Neural progenitor cell (in vitro differentiated cells): ENCODE measurements around the gene TAS1R1. TPM values are rescaled to one million over a fixed set of nuclear protein-coding genes. Genes with fewer than 3 reads are reported as not detected.

ENCODE experiments used
- DNase-seq: peaks from one replicate; pipeline ENCODE4 v3.0.0-alpha.2; 2016; ENCODE audit warnings: low spot score
- H2AFZ ChIP-seq: fragments of 200-600 bp; sonication (generic); replicated peaks from 2 replicates; pipeline ENCODE4 v1.6.1; 2016; ENCODE audit warnings: antibody characterized with exemption
- H3F3A ChIP-seq: fragments of 200-600 bp; sonication (generic); 2 replicates; pipeline ENCODE4 v1.6.1; 2016; ENCODE audit warnings: antibody characterized with exemption, low read depth
- H3K27ac ChIP-seq: fragments of 200-600 bp; sonication (generic); 2 replicates; pipeline ENCODE4 v1.5.1; 2016; ENCODE audit warnings: mild to moderate bottlenecking
- H3K27me3 ChIP-seq: fragments of 200-600 bp; sonication (generic); 2 replicates; pipeline ENCODE4 v1.6.1; 2016; ENCODE audit warnings: mild to moderate bottlenecking, moderate library complexity
- H3K36me3 ChIP-seq: fragments of 200-600 bp; sonication (generic); 2 replicates; pipeline ENCODE4 v1.5.1; 2016
- H3K4me1 ChIP-seq: fragments of 200-600 bp; sonication (generic); 2 replicates; pipeline ENCODE4 v1.6.1; 2016; ENCODE audit warnings: mixed run types
- H3K4me2 ChIP-seq: fragments of 200-600 bp; sonication (generic); 2 replicates; pipeline ENCODE4 v1.6.1; 2016
- H3K4me3 ChIP-seq: fragments of 200-600 bp; sonication (generic); 2 replicates; pipeline ENCODE4 v1.5.1; 2016
- H3K79me2 ChIP-seq: fragments of 200-600 bp; sonication (generic); 2 replicates; pipeline ENCODE4 v1.6.1; 2016; ENCODE audit warnings: low read depth
- H3K9ac ChIP-seq: fragments of 200-600 bp; sonication (generic); 2 replicates; pipeline ENCODE4 v1.6.1; 2016
- H3K9me3 ChIP-seq: fragments of 200-600 bp; sonication (generic); 2 replicates; pipeline ENCODE4 v1.5.1; 2016; ENCODE audit warnings: low read depth
- H4K20me1 ChIP-seq: fragments of 200-600 bp; sonication (generic); 2 replicates; pipeline ENCODE4 v1.6.1; 2016; ENCODE audit warnings: low read depth
- H3K27ac Mint-ChIP-seq: 3 replicates; pipeline ENCODE4 v1.8.0; 2021; ENCODE audit warnings: mixed read lengths
- H3K27me3 Mint-ChIP-seq: 2 replicates; pipeline ENCODE4 v1.8.0; 2022; ENCODE audit warnings: low read depth, mild to moderate bottlenecking, inconsistent platforms, moderate library complexity, mixed read lengths; ENCODE audit not compliant: insufficient read depth
- H3K36me3 Mint-ChIP-seq: 3 replicates; pipeline ENCODE4 v1.8.0; 2021; ENCODE audit warnings: mixed read lengths
- H3K4me1 Mint-ChIP-seq: 3 replicates; pipeline ENCODE4 v1.8.0; 2021; ENCODE audit warnings: mixed read lengths
- H3K4me3 Mint-ChIP-seq: 3 replicates; pipeline ENCODE4 v1.8.0; 2021; ENCODE audit warnings: mild to moderate bottlenecking, moderate library complexity, mixed read lengths
- H3K9me3 Mint-ChIP-seq: 3 replicates; pipeline ENCODE4 v1.8.0; 2020; ENCODE audit warnings: mixed read lengths
- EZH2 ChIP-seq: fragments of 200-600 bp; sonication (generic); IDR thresholded peaks from 2 replicates; pipeline ENCODE4 v1.6.1; 2017; ENCODE audit warnings: antibody characterized with exemption, mild to moderate bottlenecking, moderate library complexity
- EZH2phosphoT487 ChIP-seq: fragments of 200-600 bp; sonication (generic); IDR thresholded peaks from 2 replicates; pipeline ENCODE4 v1.6.1; 2017; ENCODE audit warnings: antibody characterized with exemption
- total RNA-seq: library from RNA; depleted of rRNA; stranded (reverse); fragments of >200 nt; gene quantifications from 2 replicates; pipeline ENCODE4 v1.2.3, GENCODE V29; 2015; ENCODE audit warnings: low replicate concordance
- TF ChIP-seq, protein P1 (sequence below): fragments of 200-600 bp; sonication (generic); IDR thresholded peaks from 2 replicates; pipeline ENCODE4 v1.5.1; 2017; ENCODE audit warnings: antibody characterized with exemption, mild to moderate bottlenecking

Gene TAS1R1
- total RNA-seq, 1 donor from 2014 or later = not detected

GRCh38 chr1:6612641-6613360 is 57.7 kb downstream of the TAS1R1 start:
- Mint-ChIP-seq H3K4me3 (peak overlapping the region; percentile 96), H3K9me3 (no peaks in the 10 kb centered on the region), H3K27me3 (peaks cover 8% of the 10 kb centered on the region), H3K27ac (peak overlapping the region; percentile 94), H3K36me3 (peaks cover 11% of the 10 kb centered on the region), H3K4me1 (peaks cover 27% of the 10 kb centered on the region)
- TF ChIP-seq, protein P1, sequence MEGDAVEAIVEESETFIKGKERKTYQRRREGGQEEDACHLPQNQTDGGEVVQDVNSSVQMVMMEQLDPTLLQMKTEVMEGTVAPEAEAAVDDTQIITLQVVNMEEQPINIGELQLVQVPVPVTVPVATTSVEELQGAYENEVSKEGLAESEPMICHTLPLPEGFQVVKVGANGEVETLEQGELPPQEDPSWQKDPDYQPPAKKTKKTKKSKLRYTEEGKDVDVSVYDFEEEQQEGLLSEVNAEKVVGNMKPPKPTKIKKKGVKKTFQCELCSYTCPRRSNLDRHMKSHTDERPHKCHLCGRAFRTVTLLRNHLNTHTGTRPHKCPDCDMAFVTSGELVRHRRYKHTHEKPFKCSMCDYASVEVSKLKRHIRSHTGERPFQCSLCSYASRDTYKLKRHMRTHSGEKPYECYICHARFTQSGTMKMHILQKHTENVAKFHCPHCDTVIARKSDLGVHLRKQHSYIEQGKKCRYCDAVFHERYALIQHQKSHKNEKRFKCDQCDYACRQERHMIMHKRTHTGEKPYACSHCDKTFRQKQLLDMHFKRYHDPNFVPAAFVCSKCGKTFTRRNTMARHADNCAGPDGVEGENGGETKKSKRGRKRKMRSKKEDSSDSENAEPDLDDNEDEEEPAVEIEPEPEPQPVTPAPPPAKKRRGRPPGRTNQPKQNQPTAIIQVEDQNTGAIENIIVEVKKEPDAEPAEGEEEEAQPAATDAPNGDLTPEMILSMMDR = no peak
- TF ChIP-seq EZH2phosphoT487 = no peak
- no peak for TF ChIP-seq EZH2
- Histone ChIP-seq H2AFZ (peak overlapping the region; percentile 11), H3K4me3 (peak overlapping the region; percentile 99), H3K4me2 (peak overlapping the region; percentile 81), H3K79me2 (peaks cover 42% of the 10 kb centered on the region), H3K9me3 (no peaks in the 10 kb centered on the region), H3K9ac (peak overlapping the region; percentile 22), H4K20me1 (peaks cover 37% of the 10 kb centered on the region), H3K4me1 (peaks cover 8% of the 10 kb centered on the region), H3F3A (peaks cover 26% of the 10 kb centered on the region), H3K27me3 (peaks cover 11% of the 10 kb centered on the region), H3K36me3 (no peaks in the 10 kb centered on the region), H3K27ac (no peak overlapping the region)
- DNase-seq = peak; percentile 65

- H3K79me2 ChIP-seq = peaks cover 49% of the 10 kb centered on the region
- peak within 1 kb of the TSS; percentile 65 for H3K9ac ChIP-seq
- TF ChIP-seq EZH2 = no peak
- TF ChIP-seq, protein P1 = no peak
- no peak for TF ChIP-seq EZH2phosphoT487
- H3K4me1 ChIP-seq = peaks cover 8% of the 10 kb centered on the region
- no peaks in the 10 kb centered on the region for H3K9me3 Mint-ChIP-seq
- peak within 1 kb of the TSS; percentile 64 for H3K27ac ChIP-seq
- no peaks in the 10 kb centered on the region for H3K9me3 ChIP-seq
- no peaks in the 10 kb centered on the region for H3K36me3 ChIP-seq
- H4K20me1 ChIP-seq = peaks cover 44% of the 10 kb centered on the region
- H3K36me3 Mint-ChIP-seq = peaks cover 11% of the 10 kb centered on the region
- peaks cover 8% of the 10 kb centered on the region for H3K27me3 Mint-ChIP-seq
- H3K27me3 ChIP-seq = peaks cover 11% of the 10 kb centered on the region
- H3F3A ChIP-seq = peaks cover 26% of the 10 kb centered on the region
- H3K4me1 Mint-ChIP-seq = peaks cover 27% of the 10 kb centered on the region
- H3K27ac Mint-ChIP-seq = peak within 1 kb of the TSS; percentile 94
- peak within 1 kb of the TSS; percentile 96 for H3K4me3 Mint-ChIP-seq
- H3K4me3 ChIP-seq = peak within 1 kb of the TSS; percentile 99
- H3K4me2 ChIP-seq = peak within 1 kb of the TSS; percentile 94
- peak within 1 kb of the TSS; percentile 11 for H2AFZ ChIP-seq
- peak; percentile 100 for DNase-seq
Measured at GRCh38 chr1:6613361-6614018, 58.4 kb downstream of the TAS1R1 start, which contains the start of gene PHF13. TSS of gene PHF13 (plus strand) at chr1:6613731. CDS start at chr1:6614067, 336 bp downstream.

DNA sequence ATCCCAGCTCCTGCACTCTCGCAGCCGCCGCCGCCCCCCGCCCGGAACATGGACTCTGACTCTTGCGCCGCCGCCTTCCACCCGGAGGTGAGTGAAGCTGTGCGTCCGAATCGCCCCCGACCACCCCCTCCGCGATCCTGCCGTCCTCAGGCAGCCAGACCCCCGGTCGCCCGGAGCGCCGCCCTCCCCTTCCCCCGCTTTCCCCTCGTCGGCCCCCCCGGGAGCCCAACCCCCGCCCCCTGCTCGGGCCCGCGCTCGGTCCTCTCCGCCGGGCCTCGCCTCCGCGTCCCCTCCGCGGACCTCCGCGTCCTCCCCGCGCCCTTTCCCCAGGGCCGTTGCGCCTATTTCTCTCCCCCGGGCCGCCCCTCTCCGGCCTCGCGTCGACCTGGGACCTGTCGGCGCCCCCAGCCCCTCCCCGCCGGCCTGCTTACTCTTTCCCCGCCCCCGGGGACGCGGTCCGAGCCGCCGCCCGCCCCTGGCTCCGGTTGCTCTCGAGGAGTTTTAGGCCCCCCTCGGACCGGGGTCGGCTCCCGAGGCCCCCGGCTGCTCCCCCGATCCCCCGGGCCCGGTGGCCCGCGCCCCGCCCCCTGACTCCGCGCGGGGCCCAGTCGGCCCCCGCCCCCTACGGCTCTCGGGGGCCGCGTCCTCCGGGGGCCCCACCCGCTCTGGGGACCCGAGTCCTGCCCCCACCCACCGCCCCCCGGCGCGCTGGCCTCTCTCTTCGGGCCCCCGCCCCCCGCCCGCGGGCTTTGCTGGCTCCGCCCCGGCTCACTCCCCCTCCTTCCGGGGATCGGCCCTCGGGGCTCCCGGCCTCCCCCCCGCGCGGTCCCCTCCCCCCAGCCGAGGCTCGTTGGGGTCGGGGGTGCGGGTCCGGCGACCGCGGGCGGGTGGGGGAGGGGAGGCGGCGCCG is 59.2 kb downstream of the TAS1R1 start:
- Histone ChIP-seq H3K9me3 (no peaks in the 10 kb centered on the region), H3K27me3 (peaks cover 11% of the 10 kb centered on the region), H4K20me1 (peaks cover 52% of the 10 kb centered on the region), H2AFZ (no peak overlapping the region), H3K9ac (peak overlapping the region; percentile 65), H3F3A (peaks cover 25% of the 10 kb centered on the region), H3K4me1 (peaks cover 8% of the 10 kb centered on the region), H3K36me3 (no peaks in the 10 kb centered on the region), H3K27ac (peak overlapping the region; percentile 64), H3K4me2 (peak overlapping the region; percentile 94), H3K4me3 (peak overlapping the region; percentile 99), H3K79me2 (peaks cover 57% of the 10 kb centered on the region)
- Mint-ChIP-seq H3K4me1 (peaks cover 25% of the 10 kb centered on the region), H3K4me3 (peak overlapping the region; percentile 90), H3K27ac (no peak overlapping the region), H3K9me3 (no peaks in the 10 kb centered on the region), H3K36me3 (peaks cover 17% of the 10 kb centered on the region), H3K27me3 (peaks cover 8% of the 10 kb centered on the region)
- DNase-seq = peak; percentile 78
- TF ChIP-seq EZH2phosphoT487 (no peak), EZH2 (no peak)
- TF ChIP-seq, protein P1 = no peak
